ENCODE measurements around the gene NOVA2. TPM values are rescaled to one million over a fixed set of nuclear protein-coding genes. Genes with fewer than 3 reads are reported as not detected.

NOVA2 gene, protein sequence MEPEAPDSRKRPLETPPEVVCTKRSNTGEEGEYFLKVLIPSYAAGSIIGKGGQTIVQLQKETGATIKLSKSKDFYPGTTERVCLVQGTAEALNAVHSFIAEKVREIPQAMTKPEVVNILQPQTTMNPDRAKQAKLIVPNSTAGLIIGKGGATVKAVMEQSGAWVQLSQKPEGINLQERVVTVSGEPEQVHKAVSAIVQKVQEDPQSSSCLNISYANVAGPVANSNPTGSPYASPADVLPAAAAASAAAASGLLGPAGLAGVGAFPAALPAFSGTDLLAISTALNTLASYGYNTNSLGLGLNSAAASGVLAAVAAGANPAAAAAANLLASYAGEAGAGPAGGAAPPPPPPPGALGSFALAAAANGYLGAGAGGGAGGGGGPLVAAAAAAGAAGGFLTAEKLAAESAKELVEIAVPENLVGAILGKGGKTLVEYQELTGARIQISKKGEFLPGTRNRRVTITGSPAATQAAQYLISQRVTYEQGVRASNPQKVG
- total RNA-seq, result not detected in 2 replicates

DNA sequence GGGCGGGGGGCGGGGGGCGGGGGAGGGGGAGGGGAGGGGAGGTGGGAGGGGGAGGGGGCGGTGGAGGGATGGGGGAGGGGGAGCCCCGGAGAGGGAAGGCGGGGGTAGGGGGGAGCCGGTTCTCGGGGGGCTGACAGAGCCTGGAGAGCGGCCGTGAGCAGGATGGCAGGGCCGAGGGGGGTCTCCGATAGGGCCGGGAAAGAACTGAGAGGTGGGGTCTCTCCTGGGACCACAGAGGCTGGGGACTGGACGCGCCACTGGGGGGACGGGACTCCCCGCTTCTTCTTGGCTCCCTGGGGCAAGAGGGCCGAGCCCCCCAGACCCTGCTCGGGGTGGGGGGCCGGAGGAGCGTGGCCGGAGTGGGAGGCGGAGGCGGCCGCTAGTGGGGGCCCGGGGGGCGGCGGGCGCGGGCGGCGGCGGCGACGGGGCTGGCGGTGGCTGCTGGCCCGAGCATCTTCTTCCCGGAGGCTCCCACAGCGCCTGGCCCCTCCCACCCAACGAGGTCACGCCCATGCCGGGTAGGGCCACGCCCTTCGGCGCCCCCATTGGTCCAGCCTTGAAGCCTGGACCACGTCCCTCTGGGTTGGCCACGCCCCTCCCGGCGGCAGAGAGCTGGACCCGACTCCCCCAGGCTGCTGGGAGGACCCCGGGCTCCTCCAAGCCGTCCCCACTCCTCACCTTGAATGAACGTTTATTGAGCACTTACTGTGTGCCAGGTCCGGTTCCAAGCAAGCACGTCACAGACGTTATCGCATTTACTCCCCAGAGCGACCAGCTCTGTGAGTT is at the start of gene NOVA2:
Gene NOVA2 (minus strand): TSS at position 313 of the 786 bp plus-strand sequence. CDS start 514 bp downstream, outside the sequence.

DNA sequence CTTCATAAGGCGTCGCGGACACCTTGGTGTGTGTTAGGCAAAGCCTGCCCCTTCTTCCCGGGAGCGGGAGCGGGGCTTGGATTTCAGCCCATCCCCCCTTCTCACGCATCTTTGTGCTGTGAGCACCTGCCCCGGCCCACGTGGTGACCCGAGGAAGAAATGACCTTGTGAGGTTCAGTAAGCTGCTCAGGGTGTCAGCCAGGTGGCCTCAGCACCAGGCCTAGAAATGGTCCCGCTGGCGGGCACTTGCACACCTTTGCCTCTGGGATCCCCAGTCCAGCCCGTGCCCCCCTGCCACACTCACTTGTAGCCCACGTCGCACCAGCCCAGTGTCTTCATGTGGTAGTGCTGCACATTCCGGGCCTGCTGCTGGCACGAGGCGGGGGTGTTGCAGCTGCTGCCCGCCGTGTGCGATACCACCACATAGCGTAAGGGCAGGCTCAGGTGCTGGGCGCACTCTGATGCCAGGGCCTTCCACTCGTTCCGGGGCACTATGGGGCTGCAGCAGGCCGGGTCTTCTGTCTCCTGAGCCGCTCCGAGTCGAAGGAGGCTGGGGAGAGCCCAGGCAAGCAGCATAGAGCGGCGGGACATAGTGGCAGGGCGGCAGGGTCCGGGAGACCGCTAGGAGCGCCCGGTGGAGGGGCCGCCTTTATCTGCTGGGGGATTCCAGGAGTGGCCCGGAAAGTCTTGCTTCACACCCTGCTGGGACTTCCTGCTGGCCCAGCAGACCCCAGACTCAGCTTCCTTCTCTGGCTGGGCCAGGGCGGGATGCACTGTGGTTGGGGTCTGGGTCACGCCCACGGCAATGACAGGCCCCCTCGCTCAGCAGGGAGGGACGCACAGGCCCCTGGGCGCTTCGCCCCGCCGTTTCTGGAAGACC is 49.0 kb upstream of the NOVA2 start, which contains the start of gene PGLYRP1:
Gene PGLYRP1 (minus strand): TSS at position 623 of the 880 bp plus-strand sequence. CDS start 32 bp downstream, at position 591.

DNA sequence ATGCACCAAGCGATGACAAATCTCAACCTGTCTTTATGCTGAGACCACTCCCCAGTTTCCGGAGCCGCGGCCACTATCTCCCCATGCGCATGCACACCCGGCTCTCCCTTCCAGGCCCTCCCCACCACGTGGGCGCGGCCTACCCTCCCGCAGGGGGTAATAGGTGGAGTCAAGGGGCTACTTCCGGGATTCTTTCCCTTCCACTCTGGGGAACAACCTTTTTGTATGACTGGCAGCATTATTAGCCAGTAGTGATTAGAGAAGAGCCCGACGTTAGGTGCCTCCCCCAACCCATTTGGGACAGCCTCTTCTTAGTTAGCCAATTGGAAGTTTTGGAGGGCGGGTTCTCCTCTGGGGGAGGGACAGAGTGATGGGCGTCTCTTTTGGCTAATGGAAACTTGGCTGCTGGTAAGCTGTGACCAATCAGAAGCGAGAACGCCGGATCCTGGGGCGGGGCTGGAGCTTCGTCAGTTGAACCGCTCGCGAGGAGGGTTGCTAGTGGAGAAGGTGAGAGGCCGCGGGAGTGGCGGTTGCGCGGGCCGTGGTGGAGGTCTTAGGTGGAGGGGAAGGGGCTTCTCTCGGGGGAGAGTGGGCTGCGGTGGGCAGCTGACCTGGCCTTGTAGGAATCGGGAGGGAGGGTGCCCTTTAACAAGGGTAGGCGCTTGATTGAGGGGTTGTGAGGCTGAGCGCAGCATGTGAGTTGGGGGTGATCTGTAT is 21.5 kb upstream of the NOVA2 start, which contains the start of gene CCDC61:
Gene CCDC61 (plus strand): TSS at position 470 of the 717 bp plus-strand sequence. CDS start 7,552 bp downstream, outside the sequence.

DNA sequence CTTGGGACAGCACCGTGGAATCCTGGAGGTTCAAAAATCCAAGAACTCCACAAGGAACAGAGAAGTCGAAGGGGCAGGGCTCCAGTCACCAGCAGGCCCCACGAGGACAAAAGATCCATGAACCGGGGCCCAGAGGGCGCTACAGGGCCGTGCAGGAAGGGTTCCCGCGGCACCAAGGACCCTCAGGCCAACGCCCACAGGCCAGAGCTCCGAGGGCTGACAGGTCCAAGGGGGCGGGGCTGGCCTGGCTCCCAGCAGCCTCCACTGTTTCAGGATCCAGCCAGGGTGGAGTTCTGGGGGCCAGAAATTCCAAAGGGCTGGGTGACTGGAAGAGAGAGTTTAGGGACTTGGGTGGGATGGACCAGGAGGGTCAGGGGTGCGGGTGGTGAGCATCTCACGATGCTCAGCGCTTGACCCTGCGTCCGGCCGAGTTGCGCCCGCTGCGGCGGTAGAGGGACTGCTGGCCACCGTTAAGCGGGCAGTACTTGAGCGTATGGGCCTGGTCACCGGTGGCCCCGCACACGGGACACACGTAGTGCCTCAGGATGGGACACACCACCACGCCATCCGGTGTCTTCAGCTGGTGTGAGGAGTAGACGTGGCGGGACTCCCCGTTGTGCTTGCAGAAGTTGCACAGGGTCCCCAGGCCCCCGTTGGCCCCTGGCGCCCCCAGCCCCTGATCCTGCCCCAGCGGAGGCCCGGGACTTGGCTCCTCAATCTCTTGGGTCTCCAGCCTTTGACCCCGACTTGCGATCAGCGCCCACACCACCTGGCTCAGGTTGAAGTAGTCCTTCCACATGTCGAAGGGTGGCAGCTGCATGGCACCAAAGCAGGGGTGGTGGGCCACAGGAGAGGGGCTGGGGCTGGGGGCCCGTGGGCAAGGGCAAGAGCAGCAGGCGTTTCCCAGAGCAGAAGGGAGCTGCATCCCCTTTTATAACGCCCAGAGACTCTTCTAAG is 59.5 kb downstream of the NOVA2 start, which contains the start of gene NANOS2:
Gene NANOS2 (minus strand): TSS at position 905 of the 957 bp plus-strand sequence. CDS start 85 bp downstream, at position 820.

DNA sequence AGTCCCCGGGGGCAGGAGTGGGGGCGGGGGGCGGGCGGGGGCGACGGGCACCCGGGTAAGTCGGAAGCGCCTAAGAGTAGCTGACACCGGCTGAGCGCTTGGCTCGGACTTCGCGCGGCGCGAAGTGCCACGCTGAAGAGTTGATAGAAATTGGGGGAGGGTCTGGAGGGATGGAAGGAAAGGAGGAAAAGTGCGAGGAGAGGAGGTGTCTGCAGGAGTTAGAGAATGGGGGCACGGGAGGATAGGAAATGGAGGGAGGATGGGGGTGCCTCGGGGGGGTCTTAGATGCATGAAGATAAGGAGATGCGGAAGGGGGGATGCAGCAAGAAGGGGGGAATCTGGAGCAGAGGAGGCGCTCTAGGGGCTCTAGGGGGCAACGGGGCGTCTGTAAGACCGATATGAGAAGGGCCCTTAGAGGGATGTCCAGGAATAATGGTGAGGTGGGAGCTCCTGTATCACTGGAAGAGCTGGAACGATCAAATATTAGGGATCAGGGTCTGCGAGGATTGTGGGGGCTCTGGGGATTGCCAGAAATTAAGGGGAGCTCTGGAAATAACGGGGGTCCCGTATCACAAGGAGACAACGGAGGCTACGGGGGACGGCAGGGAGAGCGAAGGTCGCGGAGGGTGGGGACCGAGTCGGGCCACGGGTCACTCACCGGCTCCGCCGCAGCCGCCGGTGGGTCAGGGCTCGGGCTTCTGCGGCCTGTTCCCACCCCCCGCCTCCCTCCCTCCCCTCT is 71.6 kb downstream of the NOVA2 start, which contains the start of gene MYPOP:
Gene MYPOP (minus strand): TSS at position 702 of the 739 bp plus-strand sequence. CDS start 840 bp downstream, outside the sequence.

DNA sequence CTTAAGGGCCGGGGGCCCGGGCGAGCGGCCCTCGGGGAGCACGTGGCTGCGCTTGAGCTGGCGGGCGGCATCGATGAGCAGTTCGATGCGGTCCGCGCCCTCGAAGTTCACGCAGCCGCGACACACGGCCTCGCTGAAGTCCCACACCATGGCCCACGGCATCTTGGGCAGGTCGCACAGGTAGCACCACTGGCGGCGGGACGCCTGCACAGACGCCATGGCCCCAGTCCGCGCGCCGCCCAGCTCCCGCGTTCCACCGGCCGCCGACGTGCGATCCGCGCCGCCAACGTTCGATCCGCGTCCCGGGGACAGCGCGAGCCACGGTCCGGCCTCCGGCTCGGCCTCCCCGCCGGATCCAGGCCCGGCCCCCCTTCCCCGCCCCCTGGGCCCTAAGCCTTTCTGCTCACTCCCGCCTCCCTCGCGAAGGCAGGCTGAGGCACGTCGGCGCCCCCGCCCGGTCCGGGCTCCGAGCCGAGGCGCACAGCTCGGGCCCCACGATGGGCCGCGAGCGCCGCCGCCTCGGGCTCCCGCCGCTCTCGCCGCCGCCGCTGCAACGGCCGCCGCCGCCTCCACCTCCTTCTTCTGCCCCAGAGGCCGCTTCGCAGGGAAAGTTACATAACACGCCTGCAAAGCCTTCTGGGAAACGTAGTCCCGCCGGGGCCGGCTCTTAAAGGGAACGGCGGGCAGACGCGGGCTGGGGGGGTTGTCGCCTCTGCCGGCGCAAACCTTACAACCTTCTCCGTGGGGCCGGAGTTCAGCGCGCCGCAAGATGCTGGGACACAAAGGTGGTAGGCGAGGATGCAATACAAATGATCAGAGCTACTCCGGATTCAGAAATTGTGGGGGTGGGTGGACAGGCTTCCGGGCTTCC is 87.9 kb downstream of the NOVA2 start, which contains the start of gene IRF2BP1:
Gene IRF2BP1 (minus strand): TSS at position 586 of the 871 bp plus-strand sequence. CDS start 367 bp downstream, at position 219.

Other genes starting within 250 kb of the NOVA2 start
- 15.8 and 19.8 TPM in 2 replicates for gene FBXO46, start 243.0 kb downstream of the NOVA2 start, total RNA-seq
- gene MEIOSIN, start 240.4 kb downstream of the NOVA2 start, total RNA-seq, result not detected in 2 replicates
- gene SIX5, start 204.6 kb downstream of the NOVA2 start, total RNA-seq, result 10.5 and 11.7 TPM in 2 replicates
- 5.2 and 6.8 TPM in 2 replicates for gene DMPK, start 191.4 kb downstream of the NOVA2 start, total RNA-seq
- gene DMWD, start 181.0 kb downstream of the NOVA2 start, total RNA-seq, result 20.0 and 24.5 TPM in 2 replicates
- not detected in 2 replicates for gene RSPH6A, start 158.6 kb downstream of the NOVA2 start, total RNA-seq
- gene SYMPK, start 110.7 kb downstream of the NOVA2 start, total RNA-seq, result 30.1 and 37.5 TPM in 2 replicates
- not detected in 2 replicates for gene FOXA3, start 109.5 kb downstream of the NOVA2 start, total RNA-seq
- gene IRF2BP1, start 87.7 kb downstream of the NOVA2 start, total RNA-seq, result 25.5 and 28.0 TPM in 2 replicates
- gene MYPOP, start 71.3 kb downstream of the NOVA2 start, total RNA-seq, result 1.2 and 3.2 TPM in 2 replicates
- gene NANOS2, start 59.1 kb downstream of the NOVA2 start, total RNA-seq, result not detected in 2 replicates
- 12.4 and 14.6 TPM in 2 replicates for gene CCDC61, start 21.6 kb upstream of the NOVA2 start, total RNA-seq
- gene PGLYRP1, start 49.2 kb upstream of the NOVA2 start, total RNA-seq, result not detected in 2 replicates
- gene IGFL4, start 67.1 kb upstream of the NOVA2 start, total RNA-seq, result not detected in 2 replicates
- 0.88 and 2.3 TPM in 2 replicates for gene IGFL3, start 150.8 kb upstream of the NOVA2 start, total RNA-seq
- gene IGFL2, start 174.4 kb upstream of the NOVA2 start, total RNA-seq, result 16.6 and 20.1 TPM in 2 replicates

Measured in airway epithelial cell (primary cell).